Immature natural killer cell (primary cell): ENCODE measurements around the gene ASTN1. TPM values are rescaled to one million over a fixed set of nuclear protein-coding genes. Genes with fewer than 3 reads are reported as not detected.

Experiments
- DNase-seq, 3 donors: peaks; one replicate each; pipeline ENCODE4 v3.0.0; 2022; ENCODE audit warnings: mixed read lengths in 1 of 3
- H3K27ac Mint-ChIP-seq, 6 donors: one replicate each; pipeline ENCODE4 v1.8.0; 2020; ENCODE audit warnings: mixed read lengths in 6 of 6, mild to moderate bottlenecking in 5 of 6, inconsistent platforms in 4 of 6, moderate library complexity in 3 of 6
- H3K27me3 Mint-ChIP-seq, 3 donors: one replicate each; pipeline ENCODE4 v1.8.0; 2020 to 2021; ENCODE audit warnings: low read depth in 3 of 3, mild to moderate bottlenecking in 3 of 3, mixed read lengths in 3 of 3, moderate library complexity in 3 of 3, inconsistent platforms in 1 of 3
- H3K36me3 Mint-ChIP-seq, 3 donors: one replicate each; pipeline ENCODE4 v1.8.0; 2020; ENCODE audit warnings: mixed read lengths in 3 of 3, inconsistent platforms in 2 of 3, mild to moderate bottlenecking in 2 of 3
- H3K4me1 Mint-ChIP-seq, 2 donors: one replicate each; pipeline ENCODE4 v1.8.0; 2020; ENCODE audit warnings: inconsistent platforms in 2 of 2, mild to moderate bottlenecking in 2 of 2, mixed read lengths in 2 of 2, moderate library complexity in 1 of 2
- H3K4me3 Mint-ChIP-seq, 5 donors: one replicate each; pipeline ENCODE4 v1.8.0; 2020; ENCODE audit warnings: mild to moderate bottlenecking in 5 of 5, mixed read lengths in 5 of 5, inconsistent platforms in 3 of 5, moderate library complexity in 3 of 5
- H3K9me3 Mint-ChIP-seq, 6 donors: one replicate each; pipeline ENCODE4 v1.8.0; 2020; ENCODE audit warnings: mild to moderate bottlenecking in 6 of 6, mixed read lengths in 6 of 6, inconsistent platforms in 4 of 6, moderate library complexity in 3 of 6
- polyA plus RNA-seq, 3 donors: library from polyadenylated mRNA; unstranded; fragments of 300-500 nt; fragmentation: Illumina TruSeq; gene quantifications; one replicate each; pipeline ENCODE4 v1.2.3, GENCODE V29; 2021

Gene ASTN1
- polyA plus RNA-seq, 3 donors from 2014 or later = not detected

- H3K4me1 Mint-ChIP-seq = no peaks in the 10 kb centered on the region
- no peaks in the 10 kb centered on the region for H3K36me3 Mint-ChIP-seq
- H3K27me3 Mint-ChIP-seq = no peaks in the 10 kb centered on the region
- no peak overlapping the region for H3K4me3 Mint-ChIP-seq
- DNase-seq = no peak
- H3K27ac Mint-ChIP-seq = no peak overlapping the region
- peaks cover 0 to 5% (median 0%) of the 10 kb centered on the region in 6 donors for H3K9me3 Mint-ChIP-seq
Observed at GRCh38 chr1:176885751-176886150, 278.8 kb downstream of the ASTN1 start.

GRCh38 chr1:176885341-176885740, 279.2 kb downstream of the ASTN1 start:
- Mint-ChIP-seq H3K27me3 (peaks cover 0 to under 1% (median 0%) of the 10 kb centered on the region in 3 donors), H3K9me3 (peaks cover 0 to 5% (median 0%) of the 10 kb centered on the region in 6 donors), H3K4me1 (no peaks in the 10 kb centered on the region), H3K27ac (no peak overlapping the region), H3K4me3 (no peak overlapping the region), H3K36me3 (no peaks in the 10 kb centered on the region)
- DNase-seq = no peak

DNA sequence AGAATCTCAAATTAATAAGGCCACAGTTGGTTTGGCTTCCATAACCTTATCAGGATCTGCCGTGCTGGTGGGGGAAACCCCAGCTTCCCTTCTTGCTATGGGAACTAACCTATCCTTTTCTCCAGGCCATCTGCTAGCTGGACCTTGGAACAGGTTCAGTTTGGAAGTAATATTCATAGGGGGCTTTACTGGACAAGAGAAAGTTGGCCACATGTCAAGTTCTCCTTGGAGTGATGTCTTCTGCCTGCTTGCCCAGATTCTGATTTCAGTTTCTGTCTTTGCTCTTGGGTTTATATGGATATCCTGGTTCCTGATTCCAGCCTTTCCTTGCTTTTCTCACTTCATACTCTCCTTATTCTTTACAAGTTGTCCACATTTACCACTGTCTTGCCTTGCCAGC, 279.6 kb downstream of the ASTN1 start:
- no peaks in the 10 kb centered on the region for H3K36me3 Mint-ChIP-seq
- no peak overlapping the region for H3K4me3 Mint-ChIP-seq
- no peaks in the 10 kb centered on the region for H3K4me1 Mint-ChIP-seq
- H3K27ac Mint-ChIP-seq = no peak overlapping the region
- H3K27me3 Mint-ChIP-seq = peaks cover 0 to 3% (median 0%) of the 10 kb centered on the region in 3 donors
- DNase-seq = no peak
- peaks cover 0 to 7% (median 0%) of the 10 kb centered on the region in 6 donors for H3K9me3 Mint-ChIP-seq

GRCh38 chr1:176884286-176884685, 280.2 kb downstream of the ASTN1 start:
- Mint-ChIP-seq H3K36me3 (no peaks in the 10 kb centered on the region), H3K27ac (no peak overlapping the region), H3K9me3 (peaks cover 0 to 7% (median 0%) of the 10 kb centered on the region in 6 donors), H3K4me3 (no peak overlapping the region), H3K4me1 (no peaks in the 10 kb centered on the region), H3K27me3 (peaks cover 0 to 3% (median 0%) of the 10 kb centered on the region in 3 donors)
- no peak for DNase-seq

DNA sequence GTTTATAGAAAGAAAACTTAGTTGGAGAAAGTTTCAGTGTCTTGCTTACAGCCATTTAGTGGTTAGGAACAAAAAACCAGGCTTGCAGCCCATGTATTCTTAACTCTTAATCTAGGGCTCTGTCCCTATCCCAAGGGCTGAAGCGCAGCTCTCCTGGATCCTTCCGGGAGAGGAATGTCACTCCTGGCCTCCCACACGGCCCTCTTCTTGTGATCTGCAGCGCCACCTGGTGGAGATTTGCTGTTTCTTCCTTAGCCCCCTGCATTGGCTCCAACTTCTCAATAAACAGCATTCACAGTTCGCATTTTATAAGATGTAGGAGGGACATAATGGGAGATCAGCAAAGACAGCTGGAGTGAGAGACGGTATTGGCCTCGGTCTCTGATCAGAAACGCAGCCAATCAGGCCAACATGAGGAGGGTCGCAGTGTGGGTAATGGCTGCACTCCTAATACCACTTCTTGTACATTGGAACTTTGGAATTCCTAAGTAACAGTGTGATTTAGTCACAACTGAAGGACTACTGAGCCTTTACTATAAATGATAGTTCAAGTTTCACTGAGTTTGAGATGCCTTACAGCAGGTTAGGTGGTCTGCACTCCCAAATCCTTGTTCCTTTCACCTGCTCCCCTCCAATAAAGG, 283.4 kb downstream of the ASTN1 start:
- no peak overlapping the region for H3K27ac Mint-ChIP-seq
- H3K4me1 Mint-ChIP-seq = no peaks in the 10 kb centered on the region
- H3K4me3 Mint-ChIP-seq = no peak overlapping the region
- H3K36me3 Mint-ChIP-seq = no peaks in the 10 kb centered on the region
- peaks cover 0 to 3% (median 0%) of the 10 kb centered on the region in 6 donors for H3K9me3 Mint-ChIP-seq
- peaks cover 0 to 6% (median 4%) of the 10 kb centered on the region in 3 donors for H3K27me3 Mint-ChIP-seq
- DNase-seq = peak in 1 of 3 donors; percentile 4

DNA sequence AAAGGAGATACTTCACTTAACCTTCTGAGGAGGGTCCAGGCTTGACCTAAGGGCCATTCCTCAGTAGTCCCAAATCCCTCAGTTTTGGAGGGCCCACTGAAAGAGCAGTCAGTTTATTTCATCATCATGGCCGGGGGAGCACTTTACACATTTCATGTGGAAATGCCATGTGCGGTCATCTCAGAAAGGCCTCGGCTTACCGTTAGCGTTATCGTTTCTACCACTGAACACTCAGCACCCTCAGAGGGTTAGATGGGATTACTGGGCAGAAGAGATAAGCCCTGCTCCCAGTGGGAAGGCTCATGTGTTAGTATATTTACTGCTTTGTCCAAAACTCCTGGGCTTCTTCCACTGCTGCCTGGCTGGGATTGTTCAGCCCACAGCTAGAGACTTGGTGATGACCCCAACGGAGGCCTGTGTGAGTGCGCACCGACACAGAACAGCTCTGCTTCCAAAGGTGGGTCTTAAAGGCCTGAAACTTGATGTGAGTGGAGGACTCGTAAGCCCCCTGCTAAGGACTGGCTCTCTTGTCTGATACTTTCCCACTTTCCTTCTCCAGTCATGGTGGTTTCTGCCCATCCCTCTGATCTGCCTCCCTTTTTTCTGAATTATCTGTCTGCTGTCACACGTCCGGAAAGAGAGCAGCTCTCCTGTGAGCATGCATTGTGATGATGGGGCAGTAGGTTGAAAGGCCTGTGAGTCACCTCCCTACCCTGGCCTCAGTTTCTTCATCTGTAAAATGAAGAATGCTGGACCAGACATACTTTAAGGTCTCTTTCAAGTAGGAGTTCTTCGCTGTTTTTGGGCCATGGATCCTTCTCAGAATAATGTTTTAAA, 284.5 kb downstream of the ASTN1 start:
- Mint-ChIP-seq H3K36me3 (no peaks in the 10 kb centered on the region), H3K27me3 (peaks cover 0 to 6% (median 4%) of the 10 kb centered on the region in 3 donors), H3K27ac (peak overlapping the region in 1 of 6 donors; percentile 25), H3K9me3 (peaks cover 0 to 3% (median 0%) of the 10 kb centered on the region in 6 donors), H3K4me1 (no peaks in the 10 kb centered on the region), H3K4me3 (no peak overlapping the region)
- DNase-seq = no peak

DNA sequence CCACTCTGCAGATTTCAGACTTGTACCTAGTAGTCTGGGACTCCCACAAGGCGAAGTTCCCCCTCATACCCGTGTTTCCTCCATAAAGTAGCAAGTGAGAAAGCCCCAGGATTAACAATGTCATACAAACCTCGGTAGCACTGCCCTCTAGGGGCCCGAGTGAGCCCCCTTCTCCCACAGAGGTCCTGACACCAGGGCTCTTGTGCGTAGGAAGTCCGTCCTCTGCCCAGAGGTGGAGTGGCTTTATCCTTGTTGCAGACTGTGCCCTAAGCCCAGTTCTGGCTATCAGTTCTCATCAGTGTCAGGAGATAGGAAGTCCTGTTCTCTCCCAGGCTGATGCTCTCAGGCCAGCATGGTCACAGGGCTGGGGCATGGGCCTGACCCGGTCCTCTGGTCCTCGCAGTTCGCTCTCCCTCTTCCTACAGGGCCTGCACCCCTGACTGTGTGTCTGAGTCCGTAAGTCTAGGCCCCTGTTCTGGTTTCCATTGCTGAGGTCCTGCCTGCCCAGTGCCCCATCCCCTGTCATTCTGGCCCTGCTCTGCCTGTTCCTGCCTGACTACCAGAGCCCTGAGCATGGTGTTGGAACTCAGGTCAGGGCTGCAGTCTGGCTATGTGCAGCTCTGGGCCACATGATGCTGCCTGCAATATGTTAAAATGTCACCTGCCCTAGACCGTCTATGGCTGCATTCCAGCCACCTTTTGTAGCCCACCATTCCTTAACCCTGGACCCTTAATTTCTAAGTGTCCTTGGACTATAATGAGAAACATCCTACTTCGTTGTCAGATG, 285.6 kb downstream of the ASTN1 start:
- no peak for DNase-seq
- Mint-ChIP-seq H3K36me3 (no peaks in the 10 kb centered on the region), H3K4me3 (no peak overlapping the region), H3K27ac (no peak overlapping the region), H3K9me3 (peaks cover 0 to 3% (median 0%) of the 10 kb centered on the region in 6 donors), H3K27me3 (peaks cover 0 to 6% (median 4%) of the 10 kb centered on the region in 3 donors), H3K4me1 (no peaks in the 10 kb centered on the region)

GRCh38 chr1:176877557-176877956, 287.0 kb downstream of the ASTN1 start:
- no peak overlapping the region for H3K27ac Mint-ChIP-seq
- H3K4me1 Mint-ChIP-seq = no peaks in the 10 kb centered on the region
- H3K4me3 Mint-ChIP-seq = no peak overlapping the region
- H3K36me3 Mint-ChIP-seq = no peaks in the 10 kb centered on the region
- no peak for DNase-seq
- peaks cover 0 to 3% (median 0%) of the 10 kb centered on the region in 6 donors for H3K9me3 Mint-ChIP-seq
- peaks cover 0 to 6% (median 4%) of the 10 kb centered on the region in 3 donors for H3K27me3 Mint-ChIP-seq

- Mint-ChIP-seq H3K9me3 (peaks cover 0 to 3% (median 0%) of the 10 kb centered on the region in 6 donors), H3K4me1 (no peaks in the 10 kb centered on the region), H3K27me3 (peaks cover 0 to 6% (median 4%) of the 10 kb centered on the region in 3 donors), H3K36me3 (no peaks in the 10 kb centered on the region), H3K27ac (no peak overlapping the region), H3K4me3 (no peak overlapping the region)
- DNase-seq = no peak
Observed at GRCh38 chr1:176876966-176877515, 287.5 kb downstream of the ASTN1 start.

GRCh38 chr1:176869577-176869976, 294.9 kb downstream of the ASTN1 start:
- H3K4me1 Mint-ChIP-seq = no peaks in the 10 kb centered on the region
- peaks cover 0 to 9% (median 0%) of the 10 kb centered on the region in 6 donors for H3K9me3 Mint-ChIP-seq
- H3K36me3 Mint-ChIP-seq = no peaks in the 10 kb centered on the region
- peaks cover 0 to 4% (median 2%) of the 10 kb centered on the region in 3 donors for H3K27me3 Mint-ChIP-seq
- H3K27ac Mint-ChIP-seq = no peak overlapping the region
- no peak overlapping the region for H3K4me3 Mint-ChIP-seq
- no peak for DNase-seq

DNA sequence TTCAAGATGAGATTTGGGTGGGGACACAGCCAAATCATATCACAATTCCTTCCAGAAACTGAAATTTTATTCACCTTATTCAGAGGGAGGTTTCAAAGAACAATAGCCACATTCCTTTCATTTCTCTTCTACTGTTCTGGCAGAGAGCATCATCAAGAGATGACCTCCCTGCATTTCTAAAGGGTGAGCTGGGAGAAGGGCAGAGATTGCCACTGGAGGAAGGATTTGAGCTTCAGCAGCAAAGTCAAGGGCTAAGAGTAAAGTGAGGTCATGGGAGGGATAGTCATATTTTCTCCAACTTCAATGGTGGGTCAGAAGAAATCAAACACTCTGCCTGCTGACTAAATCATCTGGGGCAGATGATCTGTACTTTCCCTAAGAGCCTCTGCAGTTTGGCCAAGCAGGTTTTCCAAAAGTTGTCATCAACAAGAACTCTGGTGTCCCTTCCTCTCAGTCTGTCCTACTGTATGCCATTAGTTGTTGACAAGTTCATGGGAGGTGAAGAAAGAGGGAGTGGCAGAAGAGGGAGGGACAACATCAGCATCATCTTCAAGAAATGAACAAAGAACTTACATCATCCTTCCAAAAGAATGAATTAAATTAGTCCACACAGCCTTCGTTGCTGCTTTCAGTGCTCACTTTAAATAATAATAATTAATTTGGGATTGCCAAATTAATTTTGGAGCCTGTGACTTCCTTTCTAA, 298.3 kb downstream of the ASTN1 start:
- no peak overlapping the region for H3K27ac Mint-ChIP-seq
- peaks cover 2 to 5% (median 4%) of the 10 kb centered on the region in 3 donors for H3K27me3 Mint-ChIP-seq
- no peak overlapping the region for H3K4me3 Mint-ChIP-seq
- peaks cover 0 to 9% (median 0%) of the 10 kb centered on the region in 6 donors for H3K9me3 Mint-ChIP-seq
- no peaks in the 10 kb centered on the region for H3K4me1 Mint-ChIP-seq
- no peaks in the 10 kb centered on the region for H3K36me3 Mint-ChIP-seq
- no peak for DNase-seq

DNA sequence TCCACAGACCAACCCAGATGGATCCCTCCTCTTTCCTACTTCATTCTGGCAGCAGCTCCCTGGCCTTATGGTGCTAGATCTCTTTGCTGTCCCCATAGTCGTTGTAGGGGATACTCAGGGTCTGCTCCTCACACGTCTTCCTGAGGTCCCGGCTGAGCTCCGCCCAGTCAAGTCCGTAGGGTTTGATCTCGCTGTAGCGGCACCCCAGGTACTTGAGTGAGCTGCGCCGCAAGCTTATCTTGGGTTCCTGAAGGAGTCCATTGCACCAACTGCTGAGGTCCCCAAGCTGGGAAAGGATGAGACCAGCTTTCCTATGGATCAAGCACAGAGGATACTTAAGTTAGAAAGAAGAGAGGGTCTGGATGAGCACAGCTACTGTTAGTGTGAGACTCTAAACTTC, 300.3 kb downstream of the ASTN1 start:
- Mint-ChIP-seq H3K27ac (no peak overlapping the region), H3K4me1 (no peaks in the 10 kb centered on the region), H3K36me3 (no peaks in the 10 kb centered on the region), H3K9me3 (peaks cover 0 to 9% (median 0%) of the 10 kb centered on the region in 6 donors), H3K27me3 (peaks cover 2 to 5% (median 2%) of the 10 kb centered on the region in 3 donors), H3K4me3 (no peak overlapping the region)
- no peak for DNase-seq

- Mint-ChIP-seq H3K27ac (no peak overlapping the region), H3K27me3 (peaks cover 2 to 5% (median 2%) of the 10 kb centered on the region in 3 donors), H3K9me3 (peaks cover 0 to 9% (median 0%) of the 10 kb centered on the region in 6 donors), H3K4me1 (no peaks in the 10 kb centered on the region), H3K36me3 (no peaks in the 10 kb centered on the region), H3K4me3 (no peak overlapping the region)
- DNase-seq = no peak
Observed at GRCh38 chr1:176863613-176864012, 300.9 kb downstream of the ASTN1 start.
